ENCODE data around the gene EML6.
"Not testable (repeated sequence)": the region's sequence is repeated elsewhere in the genome, so short reads cannot be mapped to it uniquely, and the experiment has no call there.

EML6 gene

DNA sequence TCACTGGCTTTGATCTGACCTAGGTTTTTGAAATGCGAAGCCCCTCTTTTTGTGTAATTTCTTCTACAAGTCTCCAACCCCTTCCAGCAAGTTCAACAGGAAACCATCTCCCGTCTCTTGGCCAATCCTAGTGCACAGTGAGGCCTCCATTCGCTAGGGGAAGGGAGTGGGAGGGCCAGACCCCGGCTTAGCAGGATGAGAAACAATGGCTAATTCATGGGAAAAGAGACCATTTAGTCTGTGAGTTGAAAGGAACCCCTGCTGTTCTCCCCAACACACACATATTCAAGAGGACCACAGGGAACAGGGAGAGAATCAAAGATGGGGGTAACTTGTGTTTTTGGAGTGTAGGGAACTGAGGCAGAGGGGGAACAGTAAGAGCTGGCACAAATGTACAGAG lies 243.8 kb downstream of the EML6 start:
- no peak for DNase-seq (ENCODE audit: low spot score)

DNA sequence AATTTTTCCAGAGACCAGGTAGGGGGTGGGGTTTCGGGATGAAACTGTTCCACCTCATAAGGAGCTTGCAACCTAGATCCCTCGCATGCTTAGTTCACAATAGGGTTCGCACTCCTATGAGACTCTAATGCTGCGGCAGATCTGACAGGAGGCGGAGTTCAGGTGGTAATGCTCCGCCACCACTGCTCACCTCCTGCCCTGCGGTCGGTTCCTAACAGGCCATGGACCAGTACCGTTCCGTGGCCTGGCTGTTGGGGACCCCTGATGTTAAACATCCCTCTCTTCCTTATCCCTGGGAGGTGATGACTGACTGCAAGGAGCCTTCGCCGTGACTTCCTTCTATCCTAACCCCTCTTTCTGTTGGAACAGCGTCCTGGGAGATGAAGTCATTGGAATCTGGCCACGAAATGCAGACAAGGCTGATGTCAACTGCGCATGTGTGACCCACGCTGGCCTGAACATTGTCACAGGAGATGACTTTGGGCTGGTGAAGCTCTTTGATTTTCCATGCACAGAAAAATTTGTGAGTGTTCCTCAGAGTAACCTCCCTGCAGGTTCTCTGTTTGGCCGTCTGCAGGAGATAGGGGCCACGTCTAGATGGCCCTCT lies 244.4 kb downstream of the EML6 start:
- DNase-seq (ENCODE audit: low spot score), result no peak

DNA sequence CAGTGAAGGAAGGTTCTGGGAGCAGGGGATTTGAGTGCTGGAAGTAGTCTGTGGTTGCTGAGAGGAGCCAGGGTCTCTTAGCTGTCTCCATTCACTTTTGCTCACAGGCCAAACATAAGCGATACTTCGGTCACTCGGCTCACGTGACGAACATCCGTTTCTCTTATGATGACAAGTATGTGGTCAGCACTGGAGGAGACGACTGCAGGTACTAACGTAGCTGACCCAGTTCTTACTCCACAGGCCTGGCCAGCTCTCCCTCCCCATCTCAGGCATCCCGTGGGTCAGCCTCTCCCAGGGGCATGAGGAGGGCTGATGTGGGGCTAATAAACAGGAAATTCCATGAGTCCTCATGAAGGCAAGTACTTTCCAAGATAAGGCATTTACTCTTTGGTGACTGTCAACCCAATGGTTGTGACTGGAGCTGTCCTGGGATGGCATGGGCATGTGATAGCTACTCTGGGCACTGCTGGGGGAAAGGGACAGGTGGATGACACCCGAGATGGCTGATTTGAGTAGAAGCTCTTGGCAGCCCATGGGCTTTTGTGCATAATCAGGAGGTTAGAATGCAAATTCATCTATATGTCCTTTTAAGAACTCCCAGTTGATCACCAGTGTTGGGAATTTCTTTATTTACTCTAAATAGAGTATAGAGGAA lies 245.2 kb downstream of the EML6 start:
- no peak for DNase-seq (ENCODE audit: low spot score)

DNA sequence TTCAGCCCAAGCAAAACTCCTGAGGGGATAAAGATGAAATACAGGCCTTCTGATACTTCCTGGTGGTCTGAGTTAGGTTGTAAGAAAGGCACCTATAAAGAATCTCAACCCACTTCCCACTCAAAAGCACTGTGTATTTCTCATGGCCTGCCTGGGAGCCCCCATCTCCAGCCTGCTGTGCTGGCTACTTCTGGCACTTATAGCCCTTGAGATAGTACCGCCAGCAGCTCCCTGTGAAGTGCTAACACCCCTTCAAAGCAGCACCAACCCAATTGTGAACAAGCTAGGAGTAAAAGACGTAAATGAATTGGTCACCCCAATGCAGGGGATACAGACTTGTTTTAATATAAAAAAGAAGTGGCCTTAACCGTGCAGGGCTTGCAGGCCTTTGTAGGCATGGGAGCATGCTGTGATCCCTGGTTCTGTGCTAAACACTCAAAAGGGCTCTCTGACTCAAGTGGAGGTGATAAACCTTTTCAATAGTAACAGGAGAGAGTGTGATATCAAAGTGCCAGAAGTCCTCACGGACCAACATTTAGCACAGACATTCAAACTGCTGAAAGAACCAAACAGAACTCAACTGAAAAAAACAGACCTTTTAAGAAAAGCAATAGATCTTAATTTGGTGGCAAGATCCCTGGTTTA lies 246.0 kb downstream of the EML6 start:
- no peak for DNase-seq (ENCODE audit: low spot score)

DNA sequence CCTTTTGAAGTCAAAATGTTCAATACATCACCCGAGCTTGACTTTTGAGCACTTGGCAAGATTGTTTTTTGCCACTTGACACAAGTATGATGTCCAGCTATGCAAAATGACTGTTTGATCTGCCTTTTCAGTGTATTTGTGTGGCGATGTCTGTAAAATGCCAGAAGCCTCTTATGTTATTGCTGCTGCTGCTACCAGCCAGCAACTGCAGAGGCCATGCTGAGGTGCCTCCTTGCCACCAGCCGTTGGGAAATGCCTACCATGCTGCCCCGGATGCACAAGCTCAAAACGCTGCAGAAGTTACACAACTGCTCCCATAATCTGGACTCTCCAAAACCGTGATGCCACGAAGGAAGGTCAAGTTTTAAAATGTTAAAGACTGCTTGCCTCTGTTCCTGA lies 246.5 kb downstream of the EML6 start:
- DNase-seq (ENCODE audit: low spot score), result no peak

DNA sequence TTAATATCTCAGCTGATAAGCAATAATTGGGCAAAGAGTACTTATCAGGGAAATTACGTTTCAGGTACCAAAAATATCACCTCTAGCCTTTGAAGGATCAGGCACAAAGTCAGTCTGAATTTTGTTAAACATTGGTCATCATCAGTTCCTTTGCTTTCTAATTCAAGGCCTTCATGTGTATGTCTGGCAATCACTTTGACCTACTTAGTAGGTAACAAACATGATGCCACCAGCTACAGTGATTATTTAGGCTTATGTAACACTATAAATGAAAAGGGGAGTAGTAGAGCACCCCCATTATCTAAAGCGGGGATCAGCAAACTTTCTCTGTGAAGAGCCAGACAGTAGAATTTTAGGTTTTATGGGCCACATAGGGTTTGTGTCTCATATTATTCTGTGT lies 251.7 kb downstream of the EML6 start:
- no peak for DNase-seq (ENCODE audit: low spot score)

DNA sequence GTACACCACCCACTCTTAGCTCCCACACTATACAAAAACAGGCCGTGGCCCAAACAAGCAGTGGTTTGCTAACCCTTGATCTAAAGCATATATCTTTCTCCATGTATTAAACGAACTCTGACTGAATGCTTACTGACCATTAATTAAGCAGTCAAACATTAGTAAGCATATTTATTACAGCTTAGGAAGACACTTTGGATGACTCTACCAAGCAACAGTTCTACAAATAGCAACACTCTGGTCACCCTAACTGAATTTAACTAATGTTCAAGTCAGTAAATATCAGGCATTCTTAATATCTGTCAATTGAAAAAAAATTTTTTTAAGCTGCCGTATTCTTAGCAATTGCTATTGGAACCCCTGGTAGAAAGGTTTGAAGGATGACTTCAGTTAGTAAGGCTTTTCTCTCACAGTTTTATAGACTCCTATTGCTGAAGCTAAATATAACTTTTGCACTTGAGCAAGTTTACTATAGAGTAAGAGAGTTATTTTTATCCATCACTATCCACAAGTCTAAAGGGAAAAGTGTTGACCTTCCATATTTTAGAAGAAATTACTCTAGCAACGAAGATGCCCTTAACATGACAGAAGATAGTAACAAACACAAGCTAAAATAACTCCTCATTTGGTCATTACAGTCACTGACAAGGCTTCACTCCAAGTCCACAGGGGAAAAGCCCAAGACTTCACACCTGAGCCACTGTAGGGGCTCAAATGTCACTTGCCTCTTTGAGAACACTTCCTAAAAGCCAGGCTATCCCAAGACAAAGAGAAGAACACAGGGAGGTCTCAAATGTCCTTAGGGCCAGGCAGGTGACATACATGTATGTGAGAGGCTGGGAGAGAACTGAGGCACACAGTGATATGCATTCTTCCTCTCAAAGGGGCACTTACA lies 252.4 kb downstream of the EML6 start:
- DNase-seq (ENCODE audit: low spot score), result no peak

DNA sequence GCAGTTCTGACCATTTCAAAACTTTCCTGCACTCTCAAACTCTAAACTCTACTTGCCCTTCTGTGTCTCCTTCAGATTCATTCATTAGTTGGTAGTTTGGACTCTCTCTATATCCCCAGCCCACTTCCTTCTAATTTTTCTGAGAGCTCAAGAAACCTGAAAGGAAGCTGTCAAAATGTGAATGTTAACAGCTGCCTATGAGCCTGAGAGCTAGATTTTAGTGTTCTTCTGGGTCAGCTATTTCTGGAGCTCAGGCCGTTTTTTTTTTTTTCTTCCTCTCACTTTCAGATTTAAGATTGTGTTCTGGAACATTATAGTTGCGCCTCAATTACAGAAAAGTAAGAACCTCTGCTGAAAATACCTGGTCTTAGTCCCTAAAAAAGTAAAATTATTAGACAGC lies 253.7 kb downstream of the EML6 start:
- no peak for DNase-seq (ENCODE audit: low spot score)

DNA sequence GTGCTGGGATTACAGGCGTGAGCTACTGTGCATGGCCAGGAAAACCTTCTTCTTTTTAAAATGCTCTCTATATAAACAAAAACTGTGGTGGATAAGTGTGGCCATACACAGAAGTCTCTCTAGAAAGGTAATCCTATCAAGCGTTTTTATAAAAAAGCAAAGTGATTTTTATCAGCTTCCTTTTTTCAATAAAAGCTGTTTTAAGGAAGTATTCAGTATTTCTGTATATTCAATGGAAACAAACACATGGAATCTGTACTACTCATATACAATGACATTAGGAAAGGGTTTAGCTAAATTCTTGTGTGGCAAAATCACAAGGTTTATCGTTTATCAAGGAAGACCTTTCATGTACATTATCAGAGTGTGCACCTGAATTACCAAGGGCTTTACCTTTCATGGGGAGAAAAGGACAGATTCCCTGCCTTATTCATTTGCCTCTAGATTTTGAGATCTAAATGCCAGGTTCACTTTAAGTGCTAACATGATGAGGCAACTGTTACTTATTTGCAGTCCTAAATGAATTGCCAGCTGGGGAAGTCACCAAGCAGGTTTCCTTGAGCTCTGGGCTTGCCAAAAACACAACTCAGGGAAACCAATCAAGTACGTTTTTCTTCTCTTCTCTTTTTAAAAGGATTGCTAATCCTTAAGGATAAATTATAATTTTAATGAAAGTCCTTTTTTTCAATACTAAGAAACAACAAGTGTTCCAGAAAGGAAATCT lies 256.0 kb downstream of the EML6 start:
- no peak for DNase-seq (ENCODE audit: low spot score)

DNA sequence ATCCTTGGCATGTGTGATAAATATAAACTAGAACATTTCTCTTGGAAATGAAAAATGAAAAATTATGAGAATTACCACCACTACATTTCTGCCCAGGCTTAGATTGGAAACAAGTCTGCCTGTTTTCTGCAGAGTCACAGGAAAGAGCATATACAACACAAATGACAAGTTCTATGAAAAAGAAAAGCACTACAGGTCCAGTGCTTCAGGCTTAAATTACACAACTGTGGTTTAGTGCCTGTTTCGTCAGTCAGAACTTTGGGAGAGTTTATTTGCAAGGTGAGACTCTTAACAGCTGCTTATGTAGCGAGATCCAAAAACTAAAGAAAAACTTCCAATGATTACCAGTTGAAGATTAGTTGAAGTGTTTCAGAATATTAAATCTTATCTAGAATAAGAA lies 257.9 kb downstream of the EML6 start:
- DNase-seq (ENCODE audit: low spot score), result no peak

DNA sequence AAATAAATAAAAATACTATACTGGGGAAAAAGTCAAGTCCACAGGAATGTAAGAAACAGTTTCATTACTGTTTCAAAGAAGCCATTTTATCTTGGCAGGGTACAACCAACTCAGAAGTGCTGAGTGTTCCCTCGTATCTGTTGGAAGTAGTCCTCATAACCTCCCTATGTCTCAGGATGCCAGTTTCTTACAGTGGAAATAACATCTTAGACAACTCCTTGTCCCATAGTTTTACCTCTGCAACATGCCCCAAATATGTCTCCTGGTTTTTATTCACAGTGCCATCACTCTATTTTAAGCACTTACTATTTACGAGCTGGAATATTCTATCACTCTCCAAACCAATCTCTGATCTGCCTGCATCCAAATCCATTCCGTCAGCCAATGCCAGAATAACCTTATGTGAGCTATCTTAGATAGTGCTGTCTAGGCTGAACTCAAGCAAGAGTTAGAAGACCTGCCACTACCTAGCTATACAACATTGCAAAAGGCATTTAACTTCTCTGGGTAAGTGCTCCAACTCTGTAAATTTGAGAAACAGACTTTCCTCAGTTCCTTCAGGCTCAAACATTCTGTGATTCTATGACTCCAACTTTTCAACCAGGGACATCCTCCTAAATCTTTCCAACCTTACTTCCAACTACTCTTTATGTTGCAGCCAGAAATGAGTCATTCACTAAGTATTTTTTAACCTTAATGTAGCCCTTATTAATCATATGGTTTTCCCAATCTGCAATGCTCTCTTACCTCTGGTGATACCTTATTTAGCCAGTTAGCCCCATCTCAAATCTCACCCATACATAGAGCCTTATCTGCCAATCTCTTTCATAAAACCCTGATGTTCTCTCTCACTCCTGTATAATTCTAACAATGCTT lies 260.1 kb downstream of the EML6 start:
- no peak for DNase-seq (ENCODE audit: low spot score)

DNA sequence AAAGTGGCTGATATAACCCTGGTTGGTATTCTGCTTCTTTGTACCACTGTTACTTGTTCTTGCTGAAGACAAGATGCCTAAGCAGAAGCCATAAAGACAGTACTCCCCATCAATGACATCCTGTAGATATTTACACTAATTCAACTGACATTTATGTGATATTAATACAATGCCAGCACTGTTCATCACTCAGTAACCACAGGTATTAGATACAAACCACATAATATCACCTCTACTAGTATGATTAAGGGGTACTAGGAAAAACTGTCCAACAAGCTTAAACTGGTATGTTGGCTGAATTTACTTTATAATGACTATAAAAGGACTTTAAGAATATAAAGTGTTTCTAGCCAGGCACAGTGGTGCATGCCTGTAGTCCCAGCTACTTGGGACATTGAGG lies 261.0 kb downstream of the EML6 start:
- DNase-seq (ENCODE audit: low spot score), result no peak

DNA sequence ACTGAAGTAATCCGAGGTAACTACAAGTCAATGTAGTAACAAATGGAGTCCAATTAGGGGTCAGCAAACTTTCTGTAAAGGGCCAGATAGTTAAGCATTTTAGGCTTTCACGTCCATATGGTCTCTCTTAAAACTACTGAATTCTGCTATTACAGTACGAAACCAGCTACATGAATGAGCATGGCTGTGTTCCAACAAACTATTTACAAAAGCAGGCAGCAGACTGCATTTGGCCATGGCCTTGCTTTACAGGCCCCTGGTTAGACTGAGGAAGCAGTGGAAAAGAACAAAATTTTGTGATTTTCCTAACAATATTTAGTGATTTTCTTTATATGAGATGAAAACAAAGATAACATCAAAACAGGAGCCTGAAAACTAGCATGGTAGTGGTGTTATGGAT lies 262.8 kb downstream of the EML6 start:
- DNase-seq (ENCODE audit: low spot score), result no peak

DNA sequence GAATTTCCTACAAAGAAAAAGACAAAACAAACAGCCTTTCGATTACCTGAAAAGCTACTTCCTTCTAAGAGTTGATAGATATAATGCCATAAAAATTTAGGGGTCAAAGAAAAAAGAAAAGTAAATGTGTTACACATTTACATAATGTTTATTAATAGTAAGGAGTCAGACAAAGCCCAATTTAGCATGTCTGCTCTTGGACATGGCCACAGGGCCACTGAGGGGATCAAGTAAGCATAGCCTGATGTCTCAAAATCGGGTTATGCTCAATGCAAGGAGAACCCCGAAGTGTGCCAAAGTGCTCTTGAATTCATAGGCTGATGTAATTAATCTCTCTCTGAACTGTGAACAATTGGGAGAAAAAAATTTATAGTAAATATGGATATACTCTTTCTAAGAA lies 265.1 kb downstream of the EML6 start:
- no peak for DNase-seq (ENCODE audit: low spot score)

DNA sequence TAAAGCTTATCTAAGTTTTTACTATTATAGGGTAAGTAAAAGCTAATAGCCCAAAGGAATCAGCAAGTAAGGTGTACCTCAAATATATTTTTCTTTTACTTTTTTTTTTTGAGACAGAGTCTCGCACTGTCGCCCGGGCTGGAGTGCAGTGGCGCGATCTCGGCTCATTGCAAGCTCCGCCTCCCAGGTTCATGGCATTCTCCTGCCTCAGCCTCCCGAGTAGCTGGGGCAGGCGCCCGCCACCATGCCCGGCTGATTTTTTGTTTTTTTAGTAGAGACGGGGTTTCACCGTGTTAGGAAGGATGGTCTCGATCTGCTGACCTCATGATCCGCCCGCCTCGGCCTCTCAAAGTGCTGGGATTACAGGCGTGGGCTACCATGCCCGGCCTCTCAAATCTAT lies 267.2 kb downstream of the EML6 start:
- DNase-seq (ENCODE audit: low spot score), result not testable (repeated sequence)

DNA sequence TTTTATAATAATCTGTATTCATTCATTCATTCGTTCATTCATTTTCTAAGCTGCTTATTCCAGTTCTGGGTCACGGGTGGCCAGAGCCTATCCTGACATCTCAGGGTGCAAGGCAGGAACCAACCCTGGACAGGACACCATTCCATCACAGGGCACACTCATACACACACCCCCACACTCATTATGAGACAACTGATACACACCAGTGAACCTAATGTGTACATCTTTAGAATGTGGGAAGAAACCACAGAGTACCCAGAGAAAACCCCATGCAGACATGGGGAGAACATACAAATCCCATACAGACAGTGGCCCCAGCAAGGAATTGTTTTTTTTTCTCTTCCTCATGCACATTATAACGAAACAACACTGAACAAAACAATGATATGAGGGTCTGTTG lies 272.1 kb downstream of the EML6 start:
- DNase-seq (ENCODE audit: low spot score), result no peak

DNA sequence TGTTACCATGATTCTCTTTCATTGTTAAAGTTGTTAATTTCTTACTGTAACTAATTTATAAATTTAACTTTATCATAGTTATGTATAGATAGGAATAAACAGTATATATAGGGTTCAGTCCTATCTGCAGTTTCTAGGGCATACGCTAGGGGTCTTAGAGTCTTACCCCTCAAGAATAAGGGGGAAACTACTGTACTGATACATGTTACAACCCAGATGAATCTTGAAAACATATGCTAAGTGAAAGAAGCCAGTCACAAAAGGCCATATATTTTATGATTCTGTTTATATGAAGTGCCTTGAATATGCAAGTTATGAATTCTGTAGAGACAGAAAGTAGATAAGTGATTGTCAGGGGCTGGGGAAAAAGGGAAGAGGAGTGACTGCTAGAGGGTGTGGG lies 274.4 kb downstream of the EML6 start:
- DNase-seq (ENCODE audit: low spot score), result no peak

DNA sequence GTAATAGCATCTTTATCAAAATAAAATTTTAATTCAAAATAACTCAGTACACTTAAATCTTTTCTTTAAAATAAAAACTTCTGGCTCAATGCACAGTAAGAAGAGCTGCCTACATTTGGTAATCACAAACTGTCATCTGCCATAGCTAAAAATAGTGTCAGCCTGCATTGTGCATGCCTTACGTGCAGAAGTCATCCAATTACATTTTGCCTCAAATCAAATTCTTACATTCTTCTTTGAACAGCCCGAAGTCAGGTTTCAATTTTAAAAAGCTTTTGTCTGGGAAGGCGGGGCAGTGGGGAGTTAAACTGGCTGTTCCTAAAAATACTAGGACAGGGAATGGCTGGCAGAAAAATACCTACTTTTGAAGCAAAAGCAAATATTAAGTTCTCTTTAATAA lies 275.7 kb downstream of the EML6 start:
- DNase-seq (ENCODE audit: low spot score), result no peak

DNA sequence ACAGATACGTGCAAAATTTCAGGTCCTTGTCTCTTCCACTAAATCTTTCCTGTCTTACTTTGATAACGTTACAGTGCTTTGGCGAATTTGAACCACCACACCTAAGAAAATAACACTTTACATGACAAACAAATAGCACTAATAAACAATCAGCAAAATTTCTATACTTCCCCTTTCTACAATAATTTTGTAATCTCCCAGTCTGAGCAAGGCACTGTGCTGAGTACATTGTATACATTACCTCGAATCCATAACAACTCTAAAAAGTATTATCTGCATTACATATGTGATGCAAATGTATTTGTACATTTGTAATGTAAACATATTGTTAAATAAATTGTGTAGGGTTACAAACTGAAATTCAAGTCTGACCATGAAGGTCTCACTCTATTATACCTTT lies 276.9 kb downstream of the EML6 start:
- DNase-seq (ENCODE audit: low spot score), result no peak

DNA sequence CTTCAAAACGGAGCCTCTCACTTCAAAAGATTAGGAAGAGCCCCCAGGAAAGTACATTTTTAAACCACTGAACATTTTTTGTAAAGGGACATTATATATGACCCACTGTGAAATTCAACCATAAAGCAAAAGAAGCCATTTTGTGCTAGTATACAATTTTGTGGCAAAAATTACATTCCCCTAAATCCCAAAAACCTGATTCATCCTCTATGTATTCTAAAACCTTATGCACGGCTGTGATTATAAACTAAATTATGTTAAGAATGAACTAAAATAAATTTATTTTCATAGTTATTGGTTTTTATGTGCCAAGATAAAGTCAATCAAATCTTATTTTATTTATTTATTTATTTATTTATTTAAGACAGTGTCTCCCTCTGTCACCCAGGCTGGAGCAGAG lies 278.3 kb downstream of the EML6 start:
- DNase-seq (ENCODE audit: low spot score), result no peak

All from LoVo (cell line).